ENCODE data around the gene PRRX2.

DNA sequence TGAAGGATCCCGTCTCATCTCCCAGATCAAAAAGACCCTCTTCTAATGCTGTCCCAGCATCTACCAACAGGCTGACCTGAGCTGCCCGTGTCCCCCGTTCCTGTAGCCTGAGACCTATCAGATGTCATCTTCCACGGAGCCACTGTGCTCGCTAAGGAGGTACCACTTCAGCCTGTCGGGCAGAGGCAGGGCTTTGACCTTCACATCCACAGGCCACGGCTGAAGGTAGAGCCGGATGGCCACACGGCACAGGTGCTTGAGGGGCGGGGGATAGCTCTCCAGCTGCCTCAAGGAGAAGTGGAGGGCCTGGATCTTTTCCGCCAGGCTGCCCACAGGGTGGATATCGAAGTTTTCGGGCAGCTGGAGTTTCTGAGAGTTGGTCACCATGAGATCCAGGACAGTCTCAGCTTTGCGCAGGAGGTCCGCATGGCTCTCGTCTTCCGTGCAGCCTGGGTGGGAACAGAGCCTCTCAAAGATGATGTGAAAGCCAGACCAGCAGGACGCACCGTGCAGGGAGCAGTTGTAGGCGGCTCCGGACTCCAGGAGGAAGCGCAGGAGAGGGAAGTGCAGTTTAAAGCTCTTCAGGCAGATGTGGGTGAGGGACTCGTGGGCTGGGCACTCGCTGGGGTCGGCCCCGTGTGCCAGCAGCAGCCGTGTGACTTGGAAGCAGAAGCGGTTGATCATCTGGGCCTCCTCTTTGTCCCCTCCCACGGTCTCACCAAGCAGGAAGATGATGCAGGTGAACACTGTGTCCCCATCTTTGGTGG, 27.6 kb upstream of the PRRX2 start:
- TF ChIP-seq CTCF (IDR thresholded peaks at IDR 0.05), result no peak
- TF ChIP-seq POLR2A (IDR thresholded peaks at IDR 0.05), result no peak
